GM21447 (cell line): Measurements from ENCODE around the gene DDX39A.

Source experiments
- ATAC-seq: cut with Tn5 transposase; IDR thresholded peaks from one replicate; pipeline ENCODE4 v1.9.1; 2021; ENCODE audit not compliant: unreplicated experiment

The DDX39A gene

DNA sequence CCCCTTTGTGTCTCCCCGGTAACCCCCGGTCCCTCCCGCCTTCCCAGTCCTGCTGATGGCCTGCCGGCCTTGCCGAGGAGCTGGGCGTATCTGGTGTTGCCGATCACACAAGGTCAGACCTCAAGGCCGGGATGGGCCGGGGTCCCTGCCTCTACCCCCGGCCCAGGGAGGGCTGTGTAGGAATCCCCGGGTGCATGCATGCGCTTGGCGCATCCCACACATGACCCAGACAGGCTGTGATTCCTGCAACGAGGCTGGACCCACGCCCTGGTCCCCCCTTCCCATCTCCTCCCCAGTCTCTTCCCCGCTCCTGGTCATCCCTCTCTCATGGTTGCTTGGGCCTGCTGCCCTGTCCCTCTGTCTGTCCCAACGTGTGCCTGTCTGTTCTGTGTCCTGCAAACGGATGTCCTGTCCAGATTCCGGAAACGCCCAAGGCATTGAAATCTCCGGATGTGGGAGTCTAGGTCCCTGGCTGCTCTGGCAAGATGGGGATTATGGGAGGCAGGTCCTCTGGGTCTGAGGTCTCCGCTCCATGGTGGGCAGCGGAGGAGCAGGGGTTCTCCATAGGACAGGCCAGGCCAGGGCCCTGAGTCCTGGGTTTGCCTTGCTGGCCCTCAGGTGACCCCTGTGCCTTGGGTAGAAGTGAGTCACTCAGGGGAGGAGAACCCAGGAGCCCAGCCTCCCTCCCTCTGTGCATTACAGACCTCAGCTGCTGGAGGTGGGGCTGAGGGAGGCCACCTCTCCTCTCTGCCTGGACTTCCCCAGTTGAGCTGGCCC is 15.6 kb upstream of the DDX39A start:
- ATAC-seq: no peak

DNA sequence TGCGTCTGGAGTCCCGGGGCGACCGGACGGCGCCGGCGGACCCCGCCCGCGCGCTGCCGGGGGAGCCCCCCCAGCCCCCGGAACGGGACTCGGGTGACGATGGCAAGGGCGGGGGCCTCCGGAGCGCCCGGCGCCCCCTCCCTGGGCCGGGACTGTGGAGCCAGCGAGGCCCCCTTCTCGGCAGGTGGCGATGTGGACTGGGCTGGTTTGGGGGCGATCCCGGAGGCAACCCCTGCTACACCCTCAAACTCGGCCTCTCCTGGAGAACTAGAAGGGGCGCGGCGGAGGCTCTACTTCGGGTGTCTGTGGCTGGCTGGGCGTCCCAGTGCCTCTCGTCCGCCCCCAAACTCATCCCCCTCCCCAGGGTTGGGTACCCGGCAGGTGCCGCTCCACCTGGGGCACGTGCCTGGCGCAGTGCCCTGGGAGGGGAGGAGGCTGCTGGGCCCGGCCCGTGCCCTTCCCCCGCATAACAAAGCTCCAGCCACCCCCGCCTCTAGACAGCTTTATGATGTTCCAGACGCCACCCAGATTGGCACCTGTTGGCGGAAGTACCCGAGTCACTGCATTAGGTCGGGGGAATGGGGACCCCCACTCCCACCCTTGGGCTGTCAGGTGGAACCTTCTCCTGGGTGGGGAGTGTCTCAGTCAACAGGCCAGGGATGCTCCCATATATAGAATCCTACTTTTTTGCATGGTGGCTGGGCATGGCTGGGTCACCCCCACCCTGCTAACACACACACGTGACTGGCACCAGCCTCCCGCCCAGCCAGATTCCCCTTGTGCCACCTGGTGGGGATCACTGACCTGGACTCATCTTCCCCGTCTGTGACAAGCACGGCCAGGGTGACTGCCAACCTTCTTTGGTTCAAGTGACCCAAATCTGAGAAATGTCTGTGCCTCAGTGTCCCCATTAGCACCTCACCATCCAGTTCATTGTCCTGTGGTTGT is 14.7 kb upstream of the DDX39A start:
- ATAC-seq: no peak

DNA sequence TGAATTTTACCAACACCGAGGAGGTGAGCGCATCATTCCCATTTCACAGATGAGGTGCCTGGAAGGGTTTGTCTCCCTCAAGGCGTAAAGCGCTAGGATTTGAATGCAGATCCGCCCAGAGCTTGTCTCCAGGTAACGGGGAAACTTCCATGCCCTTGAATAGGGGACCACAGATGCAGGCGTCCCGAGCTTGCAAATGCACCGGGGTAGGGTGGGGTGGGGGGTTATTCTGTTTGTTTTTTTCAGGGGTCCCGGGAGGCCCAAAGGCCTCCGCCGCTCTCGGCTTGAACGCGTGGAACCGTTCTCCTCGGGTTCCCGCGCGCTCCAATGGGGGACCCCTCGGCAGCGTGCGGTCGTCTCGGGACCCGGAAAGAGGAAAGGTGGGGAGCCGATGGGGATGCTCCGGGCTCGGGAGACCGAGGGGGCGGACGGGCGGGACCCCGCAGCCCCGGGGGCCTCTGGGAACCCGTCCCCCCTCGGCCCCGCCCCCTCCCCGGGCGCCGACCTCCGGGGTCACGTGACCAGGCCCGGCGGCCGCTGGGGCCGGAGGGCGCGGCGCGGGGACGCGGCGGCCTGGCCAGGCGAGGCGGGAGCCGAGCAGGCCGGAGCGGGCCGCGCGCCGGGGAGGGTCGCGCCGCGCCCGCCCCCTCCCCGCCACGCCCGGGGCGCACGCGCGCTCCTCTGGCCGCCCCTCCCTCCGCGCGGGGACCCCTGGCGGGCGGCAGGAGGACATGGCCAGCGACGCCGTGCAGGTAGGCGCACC is 13.8 kb upstream of the DDX39A start, which contains the start of gene PKN1:
TSS of gene PKN1 (plus strand) at position 516 of the 763 bp plus-strand sequence. CDS start at position 732, 216 bp downstream.
- no peak for ATAC-seq

DNA sequence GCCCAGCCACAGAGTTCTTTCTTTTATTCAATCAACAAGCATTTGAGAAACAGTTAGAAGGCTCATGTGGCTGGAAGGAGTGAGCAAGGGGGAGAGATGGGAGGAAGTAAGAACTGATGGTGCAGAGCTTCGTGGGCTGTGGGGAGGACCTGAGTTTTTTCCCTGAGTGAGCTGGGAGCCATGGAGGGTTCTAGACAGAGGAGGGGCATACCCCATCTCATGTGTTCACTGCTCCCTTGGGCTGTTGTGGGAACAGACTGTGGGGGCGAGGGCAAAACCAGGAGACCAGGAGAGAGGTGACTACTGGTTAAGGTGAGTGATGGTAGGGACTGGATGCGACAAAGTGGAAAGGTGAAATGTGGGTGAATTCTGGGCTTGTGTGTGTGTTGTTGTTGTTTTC is 11.6 kb upstream of the DDX39A start:
- ATAC-seq: no peak

DNA sequence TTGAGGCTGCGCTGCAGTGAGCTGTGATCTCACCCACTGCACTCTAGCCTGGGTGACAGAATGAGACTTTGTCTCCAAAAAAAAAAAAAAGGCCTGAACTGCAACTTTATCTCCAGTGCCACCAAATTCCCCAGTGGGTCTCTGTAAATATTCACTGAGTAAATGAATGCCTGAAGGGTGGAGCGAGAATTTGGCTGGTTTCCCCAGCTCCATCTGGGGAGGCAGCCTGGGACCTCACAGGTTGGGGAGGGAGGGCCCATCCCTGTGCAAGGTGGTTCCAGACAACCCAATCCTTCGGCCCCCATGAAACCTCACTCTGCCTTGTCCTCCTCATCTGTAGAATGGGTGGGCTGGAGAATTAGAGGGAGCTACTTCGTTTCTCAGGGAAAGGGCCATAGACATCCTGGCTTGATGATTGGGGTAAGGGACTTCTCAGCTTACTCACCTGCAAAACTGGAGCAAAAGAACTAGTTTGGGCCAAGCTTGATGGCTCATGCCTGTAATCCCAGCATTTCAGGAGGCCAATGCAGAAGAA is 9.8 kb upstream of the DDX39A start:
- ATAC-seq: no peak

DNA sequence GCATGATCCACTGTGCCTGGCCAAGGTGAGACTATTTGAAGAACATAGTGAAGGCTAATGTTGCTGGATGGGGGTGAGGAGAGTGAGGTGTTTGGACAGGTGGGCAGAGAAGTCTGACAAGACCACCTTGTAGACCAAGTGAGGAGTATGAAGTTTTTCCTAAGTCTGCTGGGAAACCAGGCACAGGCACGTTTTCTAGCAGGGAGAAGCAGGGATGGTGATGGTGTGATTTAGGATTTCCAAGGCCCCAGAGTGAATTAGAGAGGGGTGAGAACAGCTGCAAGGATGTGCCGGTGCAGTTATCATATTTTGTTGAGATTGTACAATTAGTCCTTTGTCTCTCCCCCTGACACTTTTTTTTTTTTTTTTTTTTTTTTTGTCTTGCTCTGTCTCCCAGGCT is 8.3 kb upstream of the DDX39A start:
- no peak for ATAC-seq

DNA sequence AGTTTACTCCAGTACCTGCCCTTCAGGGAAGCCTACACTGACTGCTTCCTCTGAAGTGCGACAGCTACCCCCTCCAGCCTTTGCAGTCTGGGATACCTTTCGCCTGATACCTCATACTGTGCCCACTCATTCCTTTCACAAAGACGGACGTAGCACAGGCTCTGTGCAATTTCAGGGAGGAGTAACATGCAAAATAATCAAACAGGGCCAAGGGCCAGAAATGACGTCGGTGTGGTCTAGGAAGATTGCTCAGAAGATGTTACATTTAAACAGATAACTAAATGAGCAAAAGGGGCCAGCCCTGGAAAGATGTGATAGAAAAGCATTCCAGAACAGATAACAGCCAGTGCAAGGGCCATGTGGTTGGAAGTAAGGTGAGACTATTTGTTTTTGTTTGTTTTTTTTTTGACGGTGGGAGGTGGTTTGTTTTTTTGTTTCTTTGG is 6.6 kb upstream of the DDX39A start:
- no peak for ATAC-seq

DNA sequence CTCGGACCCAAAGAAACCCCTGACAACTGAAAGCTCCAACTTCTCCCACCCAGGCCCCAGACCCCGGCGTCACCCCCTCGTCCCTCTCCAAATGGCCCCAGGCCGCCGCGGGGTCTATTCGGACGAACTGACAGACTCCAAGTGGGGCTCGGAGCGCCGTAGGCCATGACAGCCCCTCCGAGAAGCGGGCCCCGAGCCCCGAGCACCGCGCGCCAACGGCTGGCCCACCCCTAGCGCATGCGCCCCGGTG is 360 bp downstream of the DDX39A start:
- peak; percentile 39 for ATAC-seq

DNA sequence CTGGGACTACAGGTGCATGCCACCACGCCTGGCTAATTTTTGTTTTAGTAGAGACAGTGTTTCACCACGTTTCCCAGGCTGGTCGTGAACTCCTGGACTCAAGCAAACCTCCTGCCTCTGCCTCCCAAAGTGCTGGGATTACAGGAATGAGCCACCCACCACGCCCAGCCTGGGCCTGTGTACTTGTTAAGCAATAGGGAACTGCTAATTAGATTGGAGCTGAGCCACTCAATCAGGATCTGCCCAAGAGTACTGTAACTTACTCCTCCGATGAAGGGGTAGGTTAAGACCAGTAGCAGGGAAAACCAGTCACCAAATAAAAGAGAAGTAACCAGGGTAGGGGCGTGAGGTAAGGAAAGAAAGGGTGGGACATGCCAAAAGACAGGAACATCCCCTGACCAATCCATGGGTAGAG is 2.3 kb downstream of the DDX39A start:
- no peak for ATAC-seq

DNA sequence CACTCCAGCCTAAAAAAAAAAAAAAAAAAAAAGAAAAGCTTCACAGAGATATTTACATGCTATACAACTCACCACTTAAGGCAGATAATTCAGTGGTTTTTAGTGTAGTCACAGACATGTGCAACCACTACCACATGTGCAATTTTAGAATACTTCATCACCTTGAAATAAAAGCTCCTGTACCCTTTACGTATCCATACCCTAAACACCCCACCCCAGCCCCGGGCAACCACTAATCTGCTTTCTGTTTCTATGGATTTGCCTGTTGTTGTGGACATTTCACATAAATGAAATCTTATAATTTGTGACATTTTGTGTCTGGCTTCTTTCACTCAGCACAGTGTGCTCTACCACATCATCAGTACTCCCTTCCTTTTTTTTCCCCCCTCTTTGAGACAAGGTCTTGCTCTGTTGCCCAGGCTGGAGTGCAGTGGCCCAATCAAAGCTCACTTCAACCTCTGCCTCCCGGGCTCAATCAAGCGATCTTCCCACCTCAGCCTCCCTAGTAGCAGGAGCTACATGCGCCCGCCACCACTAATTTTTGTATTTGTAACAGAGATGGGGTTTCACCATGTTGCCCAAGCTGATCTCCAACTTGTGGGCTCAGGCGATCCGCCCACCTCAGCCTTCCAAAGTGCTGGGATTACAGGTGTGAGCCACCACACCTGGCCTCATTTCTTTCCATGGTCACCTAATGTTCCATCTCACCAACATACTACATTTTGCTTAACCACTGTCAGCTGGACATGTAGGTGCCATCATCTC is 4.0 kb downstream of the DDX39A start:
- ATAC-seq: no peak

DNA sequence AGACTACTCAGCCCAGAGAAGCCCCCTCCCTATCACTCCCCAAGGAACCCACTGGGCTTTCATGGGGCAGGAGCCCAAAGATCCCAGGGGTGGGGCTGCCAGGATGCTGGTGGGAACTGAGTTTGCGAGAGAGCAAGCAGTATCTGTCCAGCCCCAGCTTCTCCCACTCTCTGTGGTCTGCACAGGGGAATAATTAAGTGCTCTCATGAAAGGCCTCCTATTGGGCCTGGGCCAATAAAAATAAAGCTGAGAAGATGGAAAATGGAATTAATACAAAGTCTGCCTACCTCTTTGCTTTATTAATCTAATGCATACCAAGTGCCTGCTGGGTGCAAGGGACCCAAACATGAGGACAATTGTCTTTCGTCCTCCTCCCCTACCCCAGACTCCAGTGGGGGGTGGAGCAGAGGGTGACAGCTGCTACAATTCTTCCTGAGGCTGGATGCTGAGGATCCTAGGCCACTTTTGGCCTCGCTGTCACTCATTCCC is 5.4 kb downstream of the DDX39A start:
- ATAC-seq: no peak

DNA sequence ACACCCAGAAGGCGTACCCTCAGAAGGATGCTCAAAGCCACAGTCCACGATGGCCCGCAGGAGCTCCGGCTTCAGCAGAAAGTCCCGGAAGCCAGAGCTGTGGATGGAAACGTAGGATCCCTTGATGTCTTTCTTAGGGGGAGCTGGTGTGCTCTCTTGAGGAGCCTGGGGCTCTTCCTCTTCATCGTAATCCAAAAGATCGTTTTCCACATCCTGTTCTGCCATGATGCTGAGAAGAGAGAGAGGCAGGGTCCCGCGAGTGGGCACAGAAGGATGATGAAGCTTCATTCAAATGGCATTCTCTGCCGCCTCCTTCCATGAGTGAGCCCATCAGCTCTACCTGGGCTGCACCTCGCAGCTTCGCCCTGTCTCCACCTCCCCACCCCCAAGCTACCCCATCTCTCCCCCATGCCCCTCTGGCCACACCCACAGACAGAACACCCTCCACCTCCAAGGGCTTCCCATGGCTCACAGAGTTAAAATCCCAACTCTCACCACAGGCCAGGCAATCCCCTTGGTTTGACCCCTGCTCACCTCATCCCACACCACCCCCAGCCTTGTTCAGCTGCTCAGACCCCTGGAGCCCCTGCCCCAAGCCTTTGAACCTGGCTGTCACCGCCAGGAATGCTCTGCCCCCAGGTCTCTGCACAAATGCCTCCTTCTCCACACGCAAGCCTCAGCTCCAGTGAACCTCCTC is 6.0 kb downstream of the DDX39A start:
- ATAC-seq: no peak

DNA sequence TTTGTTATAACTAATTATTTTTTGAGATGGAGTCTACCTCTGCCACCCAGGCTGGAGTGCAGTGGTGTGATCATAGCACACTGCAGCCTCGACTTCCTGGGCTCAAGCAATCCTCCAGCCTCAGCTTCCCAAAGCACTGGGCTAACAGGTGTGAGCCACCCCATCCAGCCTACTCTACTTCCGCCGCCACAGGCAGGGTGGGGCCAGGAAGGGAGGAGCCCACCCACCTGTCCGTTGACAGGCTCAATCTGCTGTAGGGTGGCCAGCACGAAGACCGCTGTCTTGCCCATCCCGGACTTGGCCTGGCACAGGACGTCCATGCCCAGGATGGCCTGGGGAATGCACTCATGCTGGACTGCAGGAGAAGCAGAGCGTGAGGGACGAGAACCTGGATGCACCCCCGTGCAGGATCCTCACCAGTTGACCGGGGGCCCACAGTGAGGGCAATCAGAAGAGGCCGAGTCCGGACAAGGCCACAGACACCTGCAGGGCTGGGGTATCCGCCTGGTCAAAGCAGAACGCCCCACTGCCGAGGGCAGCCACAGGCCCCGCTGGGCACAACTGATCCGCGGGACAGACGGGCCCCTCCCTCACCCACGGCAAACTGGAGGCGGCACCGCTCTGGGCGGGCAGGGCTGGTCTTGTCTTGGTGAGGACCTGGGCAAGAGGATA is 6.7 kb downstream of the DDX39A start:
- ATAC-seq: no peak

DNA sequence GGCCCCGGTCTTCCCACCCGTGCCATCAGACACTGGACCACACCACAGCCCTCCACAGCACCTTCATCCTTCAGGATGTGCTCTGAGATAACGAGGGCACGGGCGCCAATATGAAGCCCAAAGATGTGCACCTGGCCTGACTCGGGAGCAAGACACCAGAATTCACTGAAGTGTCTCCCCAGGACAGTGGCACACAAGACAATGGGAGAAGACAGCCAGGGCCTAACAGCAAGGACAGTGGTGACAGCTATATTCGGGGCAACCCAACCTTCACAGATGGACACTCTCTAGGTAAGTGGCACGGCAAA is 7.2 kb downstream of the DDX39A start:
- ATAC-seq: no peak

DNA sequence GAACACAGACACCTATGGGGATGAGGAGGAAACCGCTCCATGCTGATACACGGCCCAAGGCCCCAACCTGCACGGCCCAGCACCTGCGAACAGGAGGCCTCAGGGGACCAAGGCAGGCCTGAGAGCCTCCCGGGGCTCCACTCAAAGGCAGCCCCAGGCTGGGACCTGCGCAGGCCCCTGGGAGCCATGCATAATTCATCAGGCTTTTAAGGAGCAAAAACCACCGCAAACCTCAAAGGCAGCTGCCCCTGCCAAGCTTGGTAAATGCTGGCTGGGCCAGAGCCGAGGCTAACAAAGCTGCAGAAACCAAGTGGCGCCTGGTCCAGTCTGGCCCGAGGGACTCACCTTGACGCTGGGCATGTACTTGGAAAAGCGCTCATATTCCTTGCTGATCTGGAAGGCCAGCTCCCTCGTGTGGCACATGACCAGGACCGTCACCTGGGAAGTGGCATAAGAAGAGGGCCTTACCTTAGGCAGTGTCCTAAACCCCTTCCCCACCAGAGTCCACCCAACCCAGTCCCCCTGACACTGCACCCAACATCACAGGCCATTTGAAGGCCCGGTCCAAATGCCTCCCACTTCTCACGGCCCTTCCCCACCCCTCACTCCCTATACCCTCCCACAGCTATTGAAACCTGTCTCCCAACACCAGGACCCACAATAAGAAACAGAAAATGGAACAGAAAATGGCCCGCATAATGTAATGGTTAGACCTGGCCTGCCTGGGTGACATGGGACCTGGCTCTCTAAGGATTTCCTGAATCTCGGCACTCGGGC is 7.8 kb downstream of the DDX39A start:
- no peak for ATAC-seq

DNA sequence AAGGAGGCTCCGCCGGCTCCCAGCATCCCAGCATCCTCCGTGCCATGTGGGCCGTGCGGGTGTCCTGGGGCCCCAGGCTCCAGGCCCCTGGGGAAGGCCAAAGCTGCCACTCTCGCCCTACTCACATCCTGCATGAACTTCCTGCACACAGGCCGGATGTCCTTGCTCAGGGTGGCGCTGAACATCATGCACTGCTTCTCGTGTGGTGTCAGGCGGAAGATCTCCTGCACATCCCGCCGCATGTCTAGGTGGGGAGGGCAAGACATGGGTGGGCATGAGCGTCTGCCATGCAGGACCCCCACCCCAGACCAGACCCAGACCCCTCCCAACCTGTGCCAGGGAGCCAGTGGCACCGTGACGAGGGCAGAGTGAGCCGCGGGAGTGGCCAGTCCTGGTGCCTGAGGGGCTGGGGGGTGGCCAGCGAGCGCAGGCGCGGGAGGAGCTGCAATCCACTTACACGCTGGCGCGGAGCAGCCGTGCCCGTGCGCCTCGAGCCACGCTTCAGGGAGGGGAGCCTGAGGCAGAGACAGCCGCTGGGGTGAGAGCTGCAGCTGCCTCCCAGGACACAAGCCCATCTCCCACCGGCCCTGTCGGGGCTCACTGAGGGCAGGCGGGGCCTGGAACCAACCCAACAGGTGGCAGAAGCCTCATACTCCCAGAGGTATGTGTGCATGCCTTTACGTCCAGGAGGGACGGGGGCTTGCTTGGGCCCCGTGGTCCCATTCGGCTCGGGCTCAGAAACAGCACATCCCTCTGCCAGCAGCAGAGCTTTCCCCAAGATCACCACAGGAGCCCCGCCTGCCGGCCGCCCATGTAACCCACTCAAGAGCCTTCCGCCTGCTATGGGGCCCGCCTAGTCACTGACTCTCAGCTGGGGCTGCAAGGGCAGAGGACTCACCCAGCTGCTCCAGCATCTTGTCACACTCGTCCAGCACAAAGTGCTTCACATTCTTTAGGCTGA is 8.8 kb downstream of the DDX39A start:
- no peak for ATAC-seq
